Esophagus squamous epithelium (tissue), 5 donors: Measurements from ENCODE around the gene GFRA1. TPM values are rescaled to one million over a fixed set of nuclear protein-coding genes. Genes with fewer than 3 reads are reported as not detected.

ENCODE experiments used
- DNase-seq: peaks from one replicate; lab custom pipeline; 2025; lab: John Stamatoyannopoulos, UW
- H3K27ac ChIP-seq, 4 donors: fragments of 200-600 bp; sonication (generic); one replicate each; pipeline ENCODE4 v1.5.1; 2016 to 2019; ENCODE audit warnings: mild to moderate bottlenecking in 1 of 4
- H3K27me3 ChIP-seq, 4 donors: fragments of 200-600 bp; sonication (generic); 1 replicate in 3 of 4; 2 replicates in 1 of 4; pipeline versions ENCODE4 v1.5.1 to v1.6.0; 2017 to 2021; ENCODE audit warnings: antibody characterized with exemption in 1 of 4
- H3K36me3 ChIP-seq, 3 donors: fragments of 200-600 bp; sonication (generic); one replicate each; pipeline ENCODE4 v1.5.1; 2016 to 2019
- H3K4me1 ChIP-seq, 3 donors: fragments of 200-600 bp; sonication (generic); one replicate each; pipeline ENCODE4 v1.5.1; 2017 to 2019
- H3K4me3 ChIP-seq, 4 donors: fragments of 200-600 bp; sonication (generic); 1 replicate in 3 of 4; 2 replicates in 1 of 4; pipeline ENCODE4 v1.5.1; 2016 to 2019; ENCODE audit warnings: mild to moderate bottlenecking in 2 of 4, moderate library complexity in 1 of 4
- H3K9me3 ChIP-seq, 3 donors: fragments of 200-600 bp; sonication (generic); one replicate each; pipeline ENCODE4 v1.5.1; 2016 to 2019
- POLR2A ChIP-seq, 4 donors: fragments of 450-650 bp; IDR thresholded peaks; one replicate each; pipeline ENCODE4 v1.6.1; 2017; ENCODE audit warnings: antibody characterized with exemption in 4 of 4, mild to moderate bottlenecking in 4 of 4, moderate library complexity in 3 of 4
- WGBS, 2 donors: methylation state at CpG; one replicate each; pipeline ENCODE4 v1.1.5; 2018; 5-methylcytosine and 5-hydroxymethylcytosine counted together
- intact Hi-C: fragments of 100-400 bp; cut with DNase I; formaldehyde crosslinking; loops from one replicate; pipeline ENCODE4 v1.15.0; 2022
- total RNA-seq, 4 donors: library from RNA; depleted of rRNA; stranded (reverse); fragments of >200 nt; gene quantifications; one replicate each; pipeline ENCODE4 v1.1.0, GENCODE V29; 2016
- TF ChIP-seq, protein P1 (sequence below), 6 experiments: fragments of 450-650 bp in 4 of 6; fragments of 200-600 bp in 2 of 6; sonication (generic) in 2 of 6; IDR thresholded peaks; one replicate each; pipeline ENCODE4 v1.5.1; 2016 to 2019; ENCODE audit warnings: antibody characterized with exemption in 6 of 6, mild to moderate bottlenecking in 4 of 6, moderate library complexity in 4 of 6
- donor health status: DM: yes; HTN: yes; CAD: no.

The GFRA1 gene
- total RNA-seq, 4 donors from 2014 or later, result 1.0 to 79.9 (median 4.2) TPM

DNA sequence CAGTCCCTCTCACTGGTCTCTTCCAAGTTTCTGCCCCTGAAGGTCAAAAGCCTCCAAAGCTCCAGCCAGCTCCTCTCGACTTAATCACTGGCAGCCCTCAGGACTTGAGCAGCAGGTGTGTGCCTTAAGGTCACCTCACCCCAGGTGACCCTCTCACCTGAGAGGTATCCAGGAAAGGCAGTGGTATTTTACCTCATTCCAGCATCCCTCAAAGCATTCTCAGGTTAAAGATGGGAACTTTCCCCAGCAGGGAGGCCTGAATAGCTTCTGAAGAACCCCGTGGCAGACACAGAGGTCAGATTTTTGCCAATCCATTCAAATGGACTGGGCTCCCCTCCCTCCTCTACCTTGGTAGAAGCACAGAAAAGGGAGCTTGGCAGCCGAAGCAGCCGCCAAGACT, 148.2 kb downstream of the GFRA1 start:
- TF ChIP-seq, protein P1, sequence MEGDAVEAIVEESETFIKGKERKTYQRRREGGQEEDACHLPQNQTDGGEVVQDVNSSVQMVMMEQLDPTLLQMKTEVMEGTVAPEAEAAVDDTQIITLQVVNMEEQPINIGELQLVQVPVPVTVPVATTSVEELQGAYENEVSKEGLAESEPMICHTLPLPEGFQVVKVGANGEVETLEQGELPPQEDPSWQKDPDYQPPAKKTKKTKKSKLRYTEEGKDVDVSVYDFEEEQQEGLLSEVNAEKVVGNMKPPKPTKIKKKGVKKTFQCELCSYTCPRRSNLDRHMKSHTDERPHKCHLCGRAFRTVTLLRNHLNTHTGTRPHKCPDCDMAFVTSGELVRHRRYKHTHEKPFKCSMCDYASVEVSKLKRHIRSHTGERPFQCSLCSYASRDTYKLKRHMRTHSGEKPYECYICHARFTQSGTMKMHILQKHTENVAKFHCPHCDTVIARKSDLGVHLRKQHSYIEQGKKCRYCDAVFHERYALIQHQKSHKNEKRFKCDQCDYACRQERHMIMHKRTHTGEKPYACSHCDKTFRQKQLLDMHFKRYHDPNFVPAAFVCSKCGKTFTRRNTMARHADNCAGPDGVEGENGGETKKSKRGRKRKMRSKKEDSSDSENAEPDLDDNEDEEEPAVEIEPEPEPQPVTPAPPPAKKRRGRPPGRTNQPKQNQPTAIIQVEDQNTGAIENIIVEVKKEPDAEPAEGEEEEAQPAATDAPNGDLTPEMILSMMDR (IDR thresholded peaks at IDR 0.05), result no peak
- no peak for TF ChIP-seq POLR2A (IDR thresholded peaks at IDR 0.05)

GRCh38 chr10:116122664-116123063, 150.3 kb downstream of the GFRA1 start:
- Histone ChIP-seq H3K4me1 (no peaks in the 10 kb centered on the region), H3K4me3 (no peak overlapping the region), H3K36me3 (no peaks in the 10 kb centered on the region), H3K9me3 (no peaks in the 10 kb centered on the region), H3K27me3 (no peaks in the 10 kb centered on the region), H3K27ac (no peak overlapping the region)
- intact Hi-C loops, result no loop called here
- TF ChIP-seq POLR2A (IDR thresholded peaks at IDR 0.05), result no peak
- TF ChIP-seq, protein P1 (IDR thresholded peaks at IDR 0.05), result no peak
- DNase-seq, result no peak
- 56% methylated on average over 1 of the region's 1 CpG; no CpG with 5 or more reads in 1 of the 2 donors for WGBS, 2 donors

More for the DNA sequence above, 148.2 kb downstream of the GFRA1 start:
- DNase-seq, result no peak
- H3K4me3 ChIP-seq, result no peak overlapping the region
- no peak overlapping the region for H3K27ac ChIP-seq
- no peaks in the 10 kb centered on the region for H3K9me3 ChIP-seq
- no peaks in the 10 kb centered on the region for H3K27me3 ChIP-seq
- no peaks in the 10 kb centered on the region for H3K36me3 ChIP-seq
- 51 to 55% methylated on average over 2 to 4 of the region's 4 CpGs for WGBS, 2 donors
- no peaks in the 10 kb centered on the region for H3K4me1 ChIP-seq
- intact Hi-C loops, result no loop called here

DNA sequence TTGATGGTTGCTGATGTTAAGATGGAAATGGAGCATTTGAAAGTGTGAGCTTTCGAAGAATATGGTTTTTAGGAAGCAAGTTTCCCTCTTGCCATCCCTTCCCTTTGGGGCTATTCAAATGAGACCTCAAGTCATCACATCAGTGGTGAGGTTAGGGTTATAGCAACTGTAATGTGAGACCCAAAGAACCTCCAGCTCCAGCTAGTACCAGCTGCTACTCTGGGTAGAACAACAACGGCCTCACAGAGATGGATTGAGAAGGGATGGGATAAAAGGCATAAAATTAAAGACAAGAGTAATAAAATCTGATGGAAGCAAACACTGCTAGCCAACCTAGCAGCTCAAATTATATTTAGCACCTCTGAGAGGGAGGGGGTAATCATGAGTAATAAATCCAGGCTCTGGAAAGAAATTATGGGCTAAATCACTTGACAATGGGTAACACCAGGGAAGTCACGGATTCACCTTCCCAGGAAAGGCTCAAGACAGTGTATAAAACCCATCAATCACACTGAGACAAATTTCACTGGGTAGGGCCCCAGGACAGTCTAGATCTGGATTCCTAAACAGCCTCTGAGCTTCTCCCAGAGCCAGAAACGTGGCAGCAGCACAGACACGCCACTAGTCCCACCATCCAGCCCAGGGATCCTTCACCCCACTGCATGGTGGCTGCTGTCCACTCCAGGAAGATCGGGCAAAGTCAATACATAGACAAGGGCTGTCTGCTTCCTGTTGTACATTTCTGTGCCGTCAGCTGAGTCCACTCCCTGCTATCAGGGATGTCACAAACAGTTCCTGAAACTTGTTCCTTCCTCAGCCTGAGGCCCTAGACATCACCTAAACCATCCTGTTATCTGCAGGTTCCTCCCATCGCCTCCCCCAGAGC, 151.1 kb downstream of the GFRA1 start:
- Histone ChIP-seq H3K9me3 (no peaks in the 10 kb centered on the region), H3K36me3 (no peaks in the 10 kb centered on the region), H3K4me3 (no peak overlapping the region), H3K27me3 (no peaks in the 10 kb centered on the region), H3K4me1 (no peaks in the 10 kb centered on the region), H3K27ac (no peak overlapping the region)
- TF ChIP-seq, protein P1 (IDR thresholded peaks at IDR 0.05), result no peak
- no peak for TF ChIP-seq POLR2A (IDR thresholded peaks at IDR 0.05)
- intact Hi-C loops, result no loop called here
- 61 to 71% methylated on average over 6 to 7 of the region's 8 CpGs for WGBS, 2 donors
- no peak for DNase-seq

GRCh38 chr10:116120688-116121455, 152.1 kb downstream of the GFRA1 start:
- no peaks in the 10 kb centered on the region for H3K4me1 ChIP-seq
- H3K27me3 ChIP-seq, result no peaks in the 10 kb centered on the region
- H3K9me3 ChIP-seq, result no peaks in the 10 kb centered on the region
- H3K4me3 ChIP-seq, result no peak overlapping the region
- intact Hi-C loops, result no loop called here
- TF ChIP-seq, protein P1 (IDR thresholded peaks at IDR 0.05), result no peak
- TF ChIP-seq POLR2A (IDR thresholded peaks at IDR 0.05), result no peak
- DNase-seq, result no peak
- H3K36me3 ChIP-seq, result no peaks in the 10 kb centered on the region
- WGBS, 2 donors, result 42% methylated on average over 6 to 12 of the region's 12 CpGs
- no peak overlapping the region for H3K27ac ChIP-seq

GRCh38 chr10:116118847-116119246, 154.2 kb downstream of the GFRA1 start:
- intact Hi-C loops, result no loop called here
- no peak for DNase-seq
- WGBS, 2 donors, result 40 to 57% methylated on average over 2 of the region's 2 CpGs
- Histone ChIP-seq H3K36me3 (no peaks in the 10 kb centered on the region), H3K4me3 (no peak overlapping the region), H3K9me3 (no peaks in the 10 kb centered on the region), H3K4me1 (no peaks in the 10 kb centered on the region), H3K27ac (no peak overlapping the region), H3K27me3 (no peaks in the 10 kb centered on the region)
- TF ChIP-seq POLR2A (IDR thresholded peaks at IDR 0.05), result no peak
- TF ChIP-seq, protein P1 (IDR thresholded peaks at IDR 0.05), result no peak
